PC-9 (cell line): ENCODE data around the gene NKAP. TPM values are rescaled to one million over a fixed set of nuclear protein-coding genes. Genes with fewer than 3 reads are reported as not detected.

Experiments
- BruUV-seq: library from RNA; stranded (reverse); fragments of 400-500 nt; replicated peaks from 2 replicates; lab custom pipeline; 2021; lab: Mats Ljungman, UMichigan
- CTCF ChIA-PET: fragments of 300-600 bp; sonication (Branson Sonifier 250); formaldehyde crosslinking; loops from one replicate; lab custom pipeline; 2022; ENCODE audit warnings: antibody characterized with exemption; lab: Charles Lee
- POLR2A ChIA-PET: fragments of 300-600 bp; sonication (Branson Sonifier 250); formaldehyde crosslinking; loops from one replicate; lab custom pipeline; 2022; ENCODE audit warnings: antibody characterized with exemption; ENCODE audit not compliant: unreplicated experiment; lab: Charles Lee
- DNase-seq, 2 experiments: peaks; one replicate each; pipeline versions ENCODE4 v3.0.0 to v3.0.0-alpha.2; 2015 to 2022; ENCODE audit warnings: mixed read lengths in 1 of 2
- H2AFZ ChIP-seq: fragments of 200-600 bp; sonication (generic); 2 replicates; pipeline ENCODE4 v1.8.1; 2017; ENCODE audit warnings: antibody characterized with exemption
- H3F3A ChIP-seq: fragments of 200-600 bp; sonication (generic); 2 replicates; pipeline ENCODE4 v1.8.1; 2017; ENCODE audit warnings: antibody characterized with exemption, mild to moderate bottlenecking, low read depth; ENCODE audit not compliant: insufficient read depth
- H3K27ac ChIP-seq: fragments of 200-600 bp; sonication (generic); 2 replicates; pipeline ENCODE4 v1.6.1; 2016; ENCODE audit warnings: mixed run types
- H3K27me3 ChIP-seq: fragments of 200-600 bp; sonication (generic); 2 replicates; pipeline ENCODE4 v1.6.1; 2016; ENCODE audit warnings: low read depth, mixed run types; ENCODE audit not compliant: insufficient read depth
- H3K36me3 ChIP-seq: fragments of 200-600 bp; sonication (generic); 2 replicates; pipeline ENCODE4 v1.6.1; 2016; ENCODE audit warnings: low read depth, mixed run types
- H3K4me1 ChIP-seq: fragments of 200-600 bp; sonication (generic); replicated peaks from 2 replicates; pipeline ENCODE4 v1.6.1; 2016; ENCODE audit warnings: mixed run types; ENCODE audit not compliant: insufficient read depth
- H3K4me2 ChIP-seq: fragments of 200-600 bp; sonication (generic); 2 replicates; pipeline ENCODE4 v1.6.1; 2017; ENCODE audit warnings: mixed run types
- H3K4me3 ChIP-seq: fragments of 200-600 bp; sonication (generic); 2 replicates; pipeline ENCODE4 v1.6.1; 2016; ENCODE audit warnings: mixed run types
- H3K79me2 ChIP-seq: fragments of 200-600 bp; sonication (generic); 2 replicates; pipeline ENCODE4 v1.6.1; 2017; ENCODE audit warnings: low read depth, mixed run types
- H3K9me2 ChIP-seq: fragments of 200-600 bp; sonication (generic); 2 replicates; pipeline ENCODE4 v1.8.1; 2017; ENCODE audit warnings: mild to moderate bottlenecking; ENCODE audit not compliant: insufficient read depth
- H3K9me3 ChIP-seq: fragments of 200-600 bp; sonication (generic); 2 replicates; pipeline ENCODE4 v1.8.1; 2016; ENCODE audit warnings: low read depth; ENCODE audit not compliant: insufficient read depth
- H4K20me1 ChIP-seq: fragments of 200-600 bp; sonication (generic); 2 replicates; pipeline ENCODE4 v1.8.1; 2017; ENCODE audit not compliant: insufficient read depth
- EZH2 ChIP-seq: fragments of 200-600 bp; sonication (generic); IDR thresholded peaks from 2 replicates; pipeline ENCODE4 v1.8.0; 2017; ENCODE audit warnings: antibody characterized with exemption, low read depth
- intact Hi-C: fragments of 100-400 bp; cut with micrococcal nuclease; formaldehyde crosslinking; loops from one replicate; pipeline ENCODE4 v1.10.0; 2022; ENCODE audit not compliant: unreplicated experiment
- total RNA-seq: library from RNA; stranded (reverse); gene quantifications from 2 replicates; pipeline ENCODE4 v1.2.3, GENCODE V29; 2021
- TF ChIP-seq, protein P1 (sequence below): fragments of 200-600 bp; sonication (generic); conservative IDR thresholded peaks from 2 replicates; pipeline ENCODE4 v1.6.1; 2017; ENCODE audit warnings: mixed run types, antibody characterized with exemption, mild to moderate bottlenecking, moderate library complexity

Gene NKAP
- total RNA-seq, 1 experiment from 2014 or later, result 18.6 TPM

DNA sequence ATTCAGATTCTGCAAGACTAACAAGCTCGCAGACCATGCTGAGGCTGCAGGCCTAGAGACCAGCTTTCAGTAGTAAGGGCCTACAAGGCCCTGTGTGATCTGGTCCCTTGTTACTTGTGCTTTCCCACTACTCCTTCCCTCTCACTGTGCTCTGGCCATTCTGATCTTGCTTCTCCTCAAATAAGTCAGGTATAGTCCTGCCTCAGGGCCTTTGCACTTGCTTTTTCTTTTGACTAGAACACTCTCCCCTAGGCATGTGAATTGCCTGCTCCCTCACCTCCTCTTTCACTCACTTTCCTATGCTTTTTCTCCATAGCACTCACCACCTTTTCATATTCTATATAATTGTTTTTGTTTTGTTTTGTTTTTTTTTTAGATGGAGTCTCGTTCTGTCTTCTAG is 25.7 kb downstream of the NKAP start:
- no peaks in the 10 kb centered on the region for H3K79me2 ChIP-seq
- no peaks in the 10 kb centered on the region for H3K9me3 ChIP-seq
- BruUV-seq, result no TSS peak
- no peak overlapping the region for H3K4me3 ChIP-seq
- no peak for TF ChIP-seq EZH2
- TF ChIP-seq, protein P1, sequence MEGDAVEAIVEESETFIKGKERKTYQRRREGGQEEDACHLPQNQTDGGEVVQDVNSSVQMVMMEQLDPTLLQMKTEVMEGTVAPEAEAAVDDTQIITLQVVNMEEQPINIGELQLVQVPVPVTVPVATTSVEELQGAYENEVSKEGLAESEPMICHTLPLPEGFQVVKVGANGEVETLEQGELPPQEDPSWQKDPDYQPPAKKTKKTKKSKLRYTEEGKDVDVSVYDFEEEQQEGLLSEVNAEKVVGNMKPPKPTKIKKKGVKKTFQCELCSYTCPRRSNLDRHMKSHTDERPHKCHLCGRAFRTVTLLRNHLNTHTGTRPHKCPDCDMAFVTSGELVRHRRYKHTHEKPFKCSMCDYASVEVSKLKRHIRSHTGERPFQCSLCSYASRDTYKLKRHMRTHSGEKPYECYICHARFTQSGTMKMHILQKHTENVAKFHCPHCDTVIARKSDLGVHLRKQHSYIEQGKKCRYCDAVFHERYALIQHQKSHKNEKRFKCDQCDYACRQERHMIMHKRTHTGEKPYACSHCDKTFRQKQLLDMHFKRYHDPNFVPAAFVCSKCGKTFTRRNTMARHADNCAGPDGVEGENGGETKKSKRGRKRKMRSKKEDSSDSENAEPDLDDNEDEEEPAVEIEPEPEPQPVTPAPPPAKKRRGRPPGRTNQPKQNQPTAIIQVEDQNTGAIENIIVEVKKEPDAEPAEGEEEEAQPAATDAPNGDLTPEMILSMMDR, result no peak
- ChIA-PET CTCF (no interaction called here), POLR2A (interaction anchor here (0.8 kb wide), 1 partner anchor 1344 kb away, joined by 5 read pairs; no protein-coding TSS in a partner anchor)
- H3F3A ChIP-seq, result no peaks in the 10 kb centered on the region
- no peaks in the 10 kb centered on the region for H4K20me1 ChIP-seq
- no peak overlapping the region for H2AFZ ChIP-seq
- no peak for DNase-seq
- intact Hi-C loops, result no loop called here
- no peaks in the 10 kb centered on the region for H3K4me1 ChIP-seq
- H3K36me3 ChIP-seq, result no peaks in the 10 kb centered on the region
- H3K9me2 ChIP-seq, result no peaks in the 10 kb centered on the region
- H3K27me3 ChIP-seq, result no peaks in the 10 kb centered on the region
- H3K27ac ChIP-seq, result no peak overlapping the region
- H3K4me2 ChIP-seq, result no peak overlapping the region

DNA sequence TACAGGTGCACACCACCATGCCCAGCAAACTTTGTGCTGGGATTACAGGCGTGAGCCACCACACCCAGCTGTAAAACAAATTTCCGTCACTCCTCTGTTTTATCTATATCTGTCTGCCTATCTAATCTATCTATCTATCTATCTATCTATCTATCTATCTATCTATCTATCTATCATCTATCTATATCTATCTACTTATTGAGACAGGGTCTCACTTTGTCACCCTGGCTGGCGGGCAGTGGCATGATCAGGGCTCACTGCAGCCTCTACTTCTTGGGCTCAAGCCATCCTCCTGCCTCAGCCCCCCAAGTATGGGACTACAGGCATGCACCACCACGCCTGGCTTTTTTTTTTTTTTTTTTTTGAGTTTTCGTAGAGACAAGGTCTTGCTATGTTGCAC is 27.2 kb downstream of the NKAP start:
- H3K79me2 ChIP-seq, result no peaks in the 10 kb centered on the region
- no peak for DNase-seq
- POLR2A ChIA-PET, result no interaction called here
- BruUV-seq, result no TSS peak
- CTCF ChIA-PET, result no interaction called here
- no peaks in the 10 kb centered on the region for H3K9me3 ChIP-seq
- intact Hi-C loops, result no loop called here
- H4K20me1 ChIP-seq, result no peaks in the 10 kb centered on the region
- no peak overlapping the region for H2AFZ ChIP-seq
- no peaks in the 10 kb centered on the region for H3K27me3 ChIP-seq
- H3K36me3 ChIP-seq, result no peaks in the 10 kb centered on the region
- H3F3A ChIP-seq, result no peaks in the 10 kb centered on the region
- H3K4me1 ChIP-seq, result no peaks in the 10 kb centered on the region
- no peak overlapping the region for H3K4me2 ChIP-seq
- H3K27ac ChIP-seq, result no peak overlapping the region
- H3K9me2 ChIP-seq, result no peaks in the 10 kb centered on the region
- no peak overlapping the region for H3K4me3 ChIP-seq
- TF ChIP-seq, protein P1, result no peak
- TF ChIP-seq EZH2, result no peak

DNA sequence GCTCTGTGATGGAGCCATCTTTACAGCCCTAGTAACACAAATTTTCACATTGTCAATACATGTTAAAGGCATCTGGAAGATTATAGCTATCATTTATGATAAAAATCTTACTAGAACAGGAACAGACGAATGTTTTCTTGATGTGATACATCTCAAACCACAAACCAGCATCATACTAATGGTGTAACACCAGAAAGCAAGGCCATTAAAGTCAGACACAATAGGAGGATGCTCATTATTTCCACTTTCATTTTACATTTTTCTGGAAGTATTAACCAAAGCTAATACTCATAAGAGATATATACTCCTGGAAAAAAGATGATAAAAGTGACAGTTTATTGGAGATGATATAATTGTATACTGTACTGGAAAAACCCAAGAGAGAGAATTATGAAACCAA is 42.6 kb downstream of the NKAP start:
- Histone ChIP-seq H3K4me3 (no peak overlapping the region), H3K4me2 (no peak overlapping the region), H3K4me1 (0 out of 2 replicates have a peak, but pooled peaks cover 4% of the 10 kb centered on the region), H3K36me3 (no peaks in the 10 kb centered on the region), H4K20me1 (no peaks in the 10 kb centered on the region), H2AFZ (no peak overlapping the region), H3K9me3 (no peaks in the 10 kb centered on the region), H3K27me3 (no peaks in the 10 kb centered on the region), H3K27ac (no peak overlapping the region), H3F3A (no peaks in the 10 kb centered on the region), H3K9me2 (no peaks in the 10 kb centered on the region), H3K79me2 (no peaks in the 10 kb centered on the region)
- DNase-seq, result no peak
- BruUV-seq, result no TSS peak
- intact Hi-C loops, result no loop called here
- CTCF ChIA-PET, result no interaction called here
- TF ChIP-seq, protein P1, result no peak
- no peak for TF ChIP-seq EZH2
- POLR2A ChIA-PET, result no interaction called here
